GM10266 (cell line): Measurements from ENCODE around the gene OOSP1.

ENCODE experiments used
- DNase-seq: peaks from one replicate; pipeline ENCODE4 v3.0.0; 2012; ENCODE audit errors: extremely low spot score
- CTCF ChIP-seq: IDR thresholded peaks from 2 replicates; pipeline ENCODE4 v1.5.1; 2012; ENCODE audit warnings: mild to moderate bottlenecking, low read depth; ENCODE audit not compliant: control insufficient read depth, insufficient read depth; ENCODE audit errors: missing control alignments

The OOSP1 gene

GRCh38 chr11:59938718-59939117 lies 486 bp downstream of the OOSP1 start:
- TF ChIP-seq CTCF: no peak
- DNase-seq: no peak

- TF ChIP-seq CTCF: no peak
- DNase-seq: no peak
Observed at GRCh38 chr11:59939482-59939881, 1.2 kb downstream of the OOSP1 start.

- no peak for DNase-seq
- TF ChIP-seq CTCF: no peak
Observed at GRCh38 chr11:59941091-59941490, 2.9 kb downstream of the OOSP1 start.

- TF ChIP-seq CTCF: no peak
Observed at GRCh38 chr11:59943997-59944714, 5.9 kb downstream of the OOSP1 start.

GRCh38 chr11:59944720-59945119 lies 6.5 kb downstream of the OOSP1 start:
- no peak for DNase-seq

More at GRCh38 chr11:59943997-59944714, 5.9 kb downstream of the OOSP1 start:
- DNase-seq: no peak

GRCh38 chr11:59953463-59954218 lies 15.4 kb downstream of the OOSP1 start:
- DNase-seq: no peak
- TF ChIP-seq CTCF: no peak

More at GRCh38 chr11:59944720-59945119, 6.5 kb downstream of the OOSP1 start:
- no peak for TF ChIP-seq CTCF
